A549 (cell line): Measurements from ENCODE around the gene INSYN2B.

Experiments used
- BHLHE40 ChIP-seq: IDR thresholded peaks from 2 replicates; pipeline ENCODE4 v1.6.1; 2012; ENCODE audit warnings: low read depth, low read length, inconsistent platforms
- TF ChIP-seq, protein P1 (sequence below): fragments of >200 bp; sonication (Bioruptor Twin); formaldehyde crosslinking; IDR thresholded peaks from 3 replicates; pipeline ENCODE4 v1.5.1; 2016

DNA sequence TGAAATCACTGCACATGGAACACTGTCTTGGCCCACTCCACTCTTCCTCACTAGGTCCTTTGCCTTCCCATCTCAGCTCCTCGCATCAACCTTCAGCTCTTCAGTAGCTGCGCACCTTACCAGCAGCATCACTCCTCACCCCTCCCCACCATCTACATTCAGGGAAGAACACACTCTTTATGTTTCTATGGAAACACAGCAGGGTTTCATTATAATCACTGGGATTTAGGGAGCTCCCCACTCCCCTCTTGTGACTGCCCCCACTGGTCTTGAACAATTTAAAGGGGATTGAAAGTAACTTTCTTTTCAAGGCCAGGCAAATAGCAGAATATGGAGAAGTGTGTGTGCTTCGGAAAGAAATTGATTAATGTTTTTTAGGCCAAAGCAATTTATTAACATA lies 111.2 kb downstream of the INSYN2B start:
- no peak for TF ChIP-seq BHLHE40
- TF ChIP-seq, protein P1, sequence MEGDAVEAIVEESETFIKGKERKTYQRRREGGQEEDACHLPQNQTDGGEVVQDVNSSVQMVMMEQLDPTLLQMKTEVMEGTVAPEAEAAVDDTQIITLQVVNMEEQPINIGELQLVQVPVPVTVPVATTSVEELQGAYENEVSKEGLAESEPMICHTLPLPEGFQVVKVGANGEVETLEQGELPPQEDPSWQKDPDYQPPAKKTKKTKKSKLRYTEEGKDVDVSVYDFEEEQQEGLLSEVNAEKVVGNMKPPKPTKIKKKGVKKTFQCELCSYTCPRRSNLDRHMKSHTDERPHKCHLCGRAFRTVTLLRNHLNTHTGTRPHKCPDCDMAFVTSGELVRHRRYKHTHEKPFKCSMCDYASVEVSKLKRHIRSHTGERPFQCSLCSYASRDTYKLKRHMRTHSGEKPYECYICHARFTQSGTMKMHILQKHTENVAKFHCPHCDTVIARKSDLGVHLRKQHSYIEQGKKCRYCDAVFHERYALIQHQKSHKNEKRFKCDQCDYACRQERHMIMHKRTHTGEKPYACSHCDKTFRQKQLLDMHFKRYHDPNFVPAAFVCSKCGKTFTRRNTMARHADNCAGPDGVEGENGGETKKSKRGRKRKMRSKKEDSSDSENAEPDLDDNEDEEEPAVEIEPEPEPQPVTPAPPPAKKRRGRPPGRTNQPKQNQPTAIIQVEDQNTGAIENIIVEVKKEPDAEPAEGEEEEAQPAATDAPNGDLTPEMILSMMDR, result no peak
